Adrenal gland (tissue), 12 donors: ENCODE data around the gene ZNF273. TPM values are rescaled to one million over a fixed set of nuclear protein-coding genes. Genes with fewer than 3 reads are reported as not detected.
"Not testable (repeated sequence)": the region's sequence is repeated elsewhere in the genome, so short reads cannot be mapped to it uniquely, and the experiment has no call there.

ENCODE experiments used
- DNase-seq, 7 donors: peaks; one replicate each; pipeline ENCODE4 v3.0.0-alpha.2; 2019 to 2020
- H3K27ac ChIP-seq, 5 donors: fragments of 200-600 bp; sonication (generic) in 4 of 5; 1 replicate in 3 of 5; 2 replicates in 2 of 5; pipeline versions ENCODE4 v1.5.1 to v1.8.0; 2016 to 2020; ENCODE audit warnings: mild to moderate bottlenecking in 1 of 5
- H3K27me3 ChIP-seq: fragments of 200-600 bp; 2 replicates; pipeline ENCODE4 v1.8.0; 2021
- H3K36me3 ChIP-seq, 2 donors: fragments of 200-600 bp; replicated peaks in 1 of 2; 1 replicate in 1 of 2; 2 replicates in 1 of 2; pipeline versions ENCODE4 v1.5.1 to v1.8.0; 2018 to 2022
- H3K4me1 ChIP-seq, 2 donors: fragments of 200-600 bp; replicated peaks in 1 of 2; 1 replicate in 1 of 2; 2 replicates in 1 of 2; pipeline versions ENCODE4 v1.5.1 to v1.8.0; 2018 to 2021
- H3K4me3 ChIP-seq, 4 donors: fragments of 200-600 bp; sonication (generic) in 3 of 4; one replicate each; pipeline ENCODE4 v1.5.1; 2016 to 2018
- H3K9me3 ChIP-seq, 3 donors: fragments of 200-600 bp; sonication (generic) in 1 of 3; replicated peaks in 1 of 3; 1 replicate in 2 of 3; 2 replicates in 1 of 3; pipeline versions ENCODE4 v1.5.1 to v1.8.0; 2016 to 2021
- CTCF ChIP-seq, 6 experiments: fragments of 450-650 bp in 4 of 6; fragments of 200-600 bp in 2 of 6; sonication (generic) in 1 of 6; IDR thresholded peaks; 1 replicate in 5 of 6; 2 replicates in 1 of 6; pipeline versions ENCODE4 v1.5.1 to v1.8.0; 2016 to 2021; ENCODE audit warnings: antibody characterized with exemption in 6 of 6, mild to moderate bottlenecking in 2 of 6, moderate library complexity in 1 of 6
- POLR2A ChIP-seq, 2 donors: fragments of 450-650 bp; IDR thresholded peaks; one replicate each; pipeline ENCODE4 v1.6.1; 2017; ENCODE audit warnings: antibody characterized with exemption in 2 of 2, mild to moderate bottlenecking in 2 of 2, moderate library complexity in 1 of 2
- WGBS, 4 donors: extraction: QIAGEN DNeasy Blood & Tissue Kit in 2 of 4; methylation state at CpG; one replicate each; pipeline versions ENCODE4 v1.1.5 to v1.1.7; 2013 to 2017; 5-methylcytosine and 5-hydroxymethylcytosine counted together
- intact Hi-C, 2 donors: fragments of 100-400 bp; cut with DNase I; formaldehyde crosslinking; loops; one replicate each; pipeline versions ENCODE4 v1.14.1 to v1.15.0; 2022 to 2023
- polyA plus RNA-seq, 3 donors: library from polyadenylated mRNA; stranded (reverse); fragments of 200-250 nt in 2 of 3; fragments of 350-450 nt in 1 of 3; fragmentation: Illumina TruSeq in 1 of 3; extraction: RNeasy Lipid Tissue Mini Kit (QIAGEN cat#74804) in 1 of 3; gene quantifications; one replicate each; pipeline ENCODE4 v1.2.3, GENCODE V29; 2013 to 2014
- total RNA-seq, 9 donors: library from RNA; depleted of rRNA in 4 of 9; stranded (reverse); fragments of >200 nt in 4 of 9; fragments of 120-200 nt in 1 of 9; fragmentation: NEBNext Ultra II Directional in 1 of 9; extraction: Animal tissue kit (Norgen Biotek cat#: 25700) in 1 of 9; gene quantifications; one replicate each; pipeline versions ENCODE4 v1.1.0 to v1.2.4, GENCODE V29; 2013 to 2023
- donor health status: healthy with polysubstance abuse.
- donor health status: Bipolar disorder and iron deficiency.
- donor health status: DM: yes; HTN: yes; CAD: no.
- donor health status: DM: no; HTN: no; CAD: no.
- donor health status: DM: no; HTN: no; CAD: no.
- donor health status: DM: yes; HTN: yes; CAD: no.

ZNF273 gene
- total and polyA plus RNA-seq, 12 donors, result 2.1 to 9.2 (median 4.9) TPM

DNA sequence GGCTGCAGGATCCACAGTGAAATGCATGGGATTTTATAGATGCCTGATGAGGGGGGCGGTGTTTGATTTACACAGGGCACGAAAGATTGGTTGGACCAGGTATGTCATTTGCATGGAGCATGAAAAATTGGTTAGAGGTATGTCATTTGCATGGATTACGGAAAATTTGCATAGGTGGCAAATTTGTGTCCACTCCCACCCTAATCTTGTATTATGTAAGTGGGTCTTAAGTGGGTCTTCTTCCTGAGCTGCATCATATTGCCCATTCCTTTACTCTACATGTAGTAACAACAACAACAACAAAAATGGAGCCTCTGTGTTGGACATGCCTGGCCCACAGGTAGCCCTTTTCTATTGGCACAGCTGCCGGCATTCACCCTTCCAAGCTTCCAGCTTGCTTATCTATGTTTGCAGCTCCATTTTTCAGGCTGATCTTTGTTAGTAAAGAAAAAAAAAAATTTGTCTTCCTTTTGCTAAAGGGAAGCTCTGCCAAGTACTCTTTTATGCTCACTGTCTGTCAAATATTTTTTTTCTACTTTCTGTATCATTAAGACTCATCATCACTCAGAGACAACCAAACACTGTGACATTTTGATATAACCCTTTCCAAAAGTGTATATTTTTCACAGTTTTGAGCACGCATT is 10.3 kb upstream of the ZNF273 start:
- no peak for DNase-seq
- Histone ChIP-seq H3K36me3 (no peaks in the 10 kb centered on the region), H3K27me3 (no peaks in the 10 kb centered on the region), H3K27ac (no peak overlapping the region), H3K9me3 (no peaks in the 10 kb centered on the region), H3K4me3 (no peak overlapping the region), H3K4me1 (peaks cover 0 to 6% of the 10 kb centered on the region in 2 donors)
- 77 to 88% (median 83%) methylated on average over 5 of the region's 5 CpGs for WGBS, 4 donors
- intact Hi-C loops, result no loop called here
- TF ChIP-seq POLR2A (IDR thresholded peaks at IDR 0.05) (no peak), CTCF (IDR thresholded peaks at IDR 0.05) (no peak)

DNA sequence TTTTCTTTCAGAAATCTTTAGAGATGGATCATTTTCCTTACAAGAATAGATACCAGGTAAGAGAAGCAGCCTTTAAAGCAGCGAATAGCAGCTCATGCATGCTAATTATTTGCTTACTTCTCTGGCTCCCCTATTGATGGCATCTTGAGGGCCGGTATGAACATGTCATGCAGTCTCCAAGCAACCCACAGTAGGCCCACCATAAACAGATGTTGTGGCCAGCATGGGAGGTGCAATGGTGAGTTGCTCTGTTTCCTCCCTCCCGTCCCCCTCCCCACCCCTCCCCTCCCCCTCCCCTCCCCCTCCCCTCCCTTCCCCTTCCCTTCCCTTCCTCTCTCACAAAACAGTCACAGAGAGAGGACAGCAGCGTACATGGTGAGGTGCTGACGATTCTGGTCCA is 9.7 kb upstream of the ZNF273 start:
- no peaks in the 10 kb centered on the region for H3K9me3 ChIP-seq
- H3K4me1 ChIP-seq, result peaks cover 0 to 6% of the 10 kb centered on the region in 2 donors
- DNase-seq, result no peak
- H3K27me3 ChIP-seq, result no peaks in the 10 kb centered on the region
- H3K4me3 ChIP-seq, result no peak overlapping the region
- 69 to 72% (median 71%) methylated on average over 4 to 5 of the region's 5 CpGs for WGBS, 4 donors
- TF ChIP-seq POLR2A (IDR thresholded peaks at IDR 0.05) (no peak), CTCF (IDR thresholded peaks at IDR 0.05) (no peak)
- no peaks in the 10 kb centered on the region for H3K36me3 ChIP-seq
- H3K27ac ChIP-seq, result no peak overlapping the region
- intact Hi-C loops, result no loop called here

- H3K36me3 ChIP-seq, H3K27me3 ChIP-seq, H3K9me3 ChIP-seq, H3K27ac ChIP-seq, DNase-seq, intact Hi-C loops: not testable (repeated sequence)
- Histone ChIP-seq H3K4me1 (peaks cover 10 to 15% of the 10 kb centered on the region in 2 donors), H3K4me3 (peak overlapping the region in 2 of 4 donors; percentile 54 to 63)
- WGBS, 4 donors, result 47 to 61% (median 54%) methylated on average over 11 of the region's 11 CpGs
These were observed 640 bp upstream of the ZNF273 start for GRCh38 chr7:64902461-64902805.

- Histone ChIP-seq H3K36me3 (no peaks in the 10 kb centered on the region), H3K4me1 (peaks cover 10 to 15% of the 10 kb centered on the region in 2 donors), H3K27me3 (no peaks in the 10 kb centered on the region), H3K4me3 (peak overlapping the region in 1 of 4 donors; percentile 63), H3K27ac (no peak overlapping the region), H3K9me3 (no peaks in the 10 kb centered on the region)
- no peak for DNase-seq
- TF ChIP-seq POLR2A (IDR thresholded peaks at IDR 0.05) (no peak), CTCF (IDR thresholded peaks at IDR 0.05) (no peak)
- intact Hi-C loops, result no loop called here
- 91 to 96% (median 94%) methylated on average over 15 of the region's 15 CpGs for WGBS, 4 donors
These were observed 935 bp downstream of the ZNF273 start for GRCh38 chr7:64904008-64904407.

DNA sequence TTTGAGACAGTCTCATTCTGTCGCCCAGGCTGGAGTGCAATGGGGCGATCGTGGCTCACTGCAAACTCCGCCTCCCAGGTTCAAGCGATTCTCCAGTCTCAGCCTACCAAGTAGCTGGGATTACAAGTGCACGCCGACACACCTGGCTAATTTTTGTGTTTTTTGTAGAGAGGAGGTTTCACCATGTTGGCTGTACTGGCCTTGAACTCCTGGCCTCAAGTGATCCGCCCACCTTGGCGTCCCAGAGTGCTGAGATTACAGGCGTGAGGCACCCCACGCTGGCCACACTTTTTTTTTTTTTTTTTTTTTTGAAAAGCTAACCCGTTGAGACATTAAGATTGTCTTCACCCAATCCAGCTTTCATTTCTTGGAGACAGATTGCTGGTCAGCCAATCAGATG is 2.1 kb downstream of the ZNF273 start:
- Histone ChIP-seq H3K9me3 (no peaks in the 10 kb centered on the region), H3K4me3 (no peak overlapping the region), H3K27ac (no peak overlapping the region), H3K27me3 (no peaks in the 10 kb centered on the region), H3K4me1 (peaks cover 10 to 15% of the 10 kb centered on the region in 2 donors), H3K36me3 (no peaks in the 10 kb centered on the region)
- TF ChIP-seq CTCF (IDR thresholded peaks at IDR 0.05) (no peak), POLR2A (IDR thresholded peaks at IDR 0.05) (no peak)
- intact Hi-C loops, result no loop called here
- DNase-seq, result no peak
- 86 to 93% (median 87%) methylated on average over 12 of the region's 12 CpGs for whole genome bisulfite sequencing, 4 donors
